ENCODE measurements around the gene SLC25A46.
A peak's percentile ranks its signal among the peaks of the same experiment; 100 is the strongest.

Gene SLC25A46

DNA sequence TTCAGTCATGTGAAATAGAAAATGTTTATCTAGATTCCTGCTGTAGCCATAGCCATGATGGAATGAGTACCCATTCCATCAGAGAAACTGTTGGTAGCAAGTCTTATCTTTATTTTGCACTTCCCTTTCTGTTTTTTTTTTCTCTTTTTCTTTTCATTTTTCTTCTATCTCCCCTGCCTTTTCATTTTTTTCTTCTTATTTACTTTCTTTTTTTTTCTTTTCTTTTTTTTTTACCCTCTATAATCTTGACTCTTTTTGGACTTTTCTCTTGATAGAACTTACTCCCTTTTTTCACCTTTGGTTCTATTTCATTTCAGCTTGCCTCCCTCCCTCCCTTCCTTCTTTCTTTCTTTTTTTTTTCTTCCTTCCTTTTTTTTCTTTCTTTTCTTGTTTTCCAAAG lies 15.4 kb downstream of the SLC25A46 start:
- Histone ChIP-seq H2BK15ac (ENCODE audit: low read depth, poor library complexity, severe bottlenecking) (no peak overlapping the region), H4K91ac (ENCODE audit: low read length) (no peak overlapping the region), H2AK5ac (ENCODE audit: low read length, severe bottlenecking) (no peak overlapping the region), H3K4me1 (ENCODE audit: control insufficient read depth, insufficient read depth, low read depth, low read length) (no peaks in the 10 kb centered on the region), H3K4me2 (ENCODE audit: low read length, poor library complexity, severe bottlenecking) (no peak overlapping the region), H3K9ac (ENCODE audit: low read length) (no peak overlapping the region), H3K27me3 (ENCODE audit: control insufficient read depth in 1 of 2, insufficient read depth in 1 of 2, low read length in 2 of 2) (no peaks in the 10 kb centered on the region), H2BK12ac (ENCODE audit: low read length in 2 of 2) (no peak overlapping the region), H2AFZ (ENCODE audit: low read depth, low read length) (no peak overlapping the region), H3K9me3 (ENCODE audit: control insufficient read depth, low read length) (no peaks in the 10 kb centered on the region), H3K4ac (ENCODE audit: low read depth in 1 of 2, low read length in 2 of 2) (no peak overlapping the region), H3K18ac (ENCODE audit: low read depth in 1 of 2, low read length in 2 of 2) (no peak overlapping the region), H3K36me3 (ENCODE audit: control insufficient read depth in 1 of 2, insufficient read depth in 2 of 2, low read depth in 1 of 2, low read length in 2 of 2) (peaks cover 0 to 82% of the 10 kb centered on the region in 2 experiments), H3K27ac (ENCODE audit: low read length, poor library complexity, severe bottlenecking) (no peak overlapping the region), H3K4me3 (ENCODE audit: insufficient read depth in 1 of 2, low read depth in 1 of 2, low read length in 2 of 2) (no peak overlapping the region), H3K23ac (ENCODE audit: low read length in 2 of 2) (no peak overlapping the region), H2BK5ac (ENCODE audit: low read depth, low read length, poor library complexity, severe bottlenecking) (no peak overlapping the region), H3K14ac (ENCODE audit: low read length in 2 of 2) (no peak overlapping the region), H2BK120ac (ENCODE audit: low read depth, low read length) (no peak overlapping the region), H3K79me1 (replicated peaks; ENCODE audit: low read length, poor library complexity, severe bottlenecking) (peaks cover 10% of the 10 kb centered on the region), H4K8ac (ENCODE audit: low read length) (no peak overlapping the region)
- no peak for DNase-seq

- Histone ChIP-seq H3K9me3 (ENCODE audit: control insufficient read depth, low read length) (no peaks in the 10 kb centered on the region), H3K4me3 (ENCODE audit: insufficient read depth in 1 of 2, low read depth in 1 of 2, low read length in 2 of 2) (no peak overlapping the region), H3K14ac (ENCODE audit: low read length in 2 of 2) (no peak overlapping the region), H3K36me3 (ENCODE audit: control insufficient read depth in 1 of 2, insufficient read depth in 2 of 2, low read depth in 1 of 2, low read length in 2 of 2) (peaks cover 0 to 83% of the 10 kb centered on the region in 2 experiments), H3K27me3 (ENCODE audit: control insufficient read depth in 1 of 2, insufficient read depth in 1 of 2, low read length in 2 of 2) (no peaks in the 10 kb centered on the region), H2BK15ac (ENCODE audit: low read depth, poor library complexity, severe bottlenecking) (no peak overlapping the region), H4K91ac (ENCODE audit: low read length) (no peak overlapping the region), H3K79me1 (replicated peaks; ENCODE audit: low read length, poor library complexity, severe bottlenecking) (peaks cover 13% of the 10 kb centered on the region), H3K9ac (ENCODE audit: low read length) (no peak overlapping the region), H2BK12ac (ENCODE audit: low read length in 2 of 2) (no peak overlapping the region), H3K4me2 (ENCODE audit: low read length, poor library complexity, severe bottlenecking) (no peak overlapping the region), H3K27ac (ENCODE audit: low read length, poor library complexity, severe bottlenecking) (no peak overlapping the region), H2BK5ac (ENCODE audit: low read depth, low read length, poor library complexity, severe bottlenecking) (no peak overlapping the region), H2AFZ (ENCODE audit: low read depth, low read length) (no peak overlapping the region), H2BK120ac (ENCODE audit: low read depth, low read length) (no peak overlapping the region), H3K23ac (ENCODE audit: low read length in 2 of 2) (no peak overlapping the region), H2AK5ac (ENCODE audit: low read length, severe bottlenecking) (no peak overlapping the region), H3K4me1 (ENCODE audit: control insufficient read depth, insufficient read depth, low read depth, low read length) (no peaks in the 10 kb centered on the region), H4K8ac (ENCODE audit: low read length) (no peak overlapping the region), H3K18ac (ENCODE audit: low read depth in 1 of 2, low read length in 2 of 2) (no peak overlapping the region), H3K4ac (ENCODE audit: low read depth in 1 of 2, low read length in 2 of 2) (no peak overlapping the region)
- 40% methylated on average over 3 of the region's 4 CpGs for WGBS
- peak; percentile 65 for DNase-seq
Observed at GRCh38 chr5:110757118-110757729, 18.4 kb downstream of the SLC25A46 start.

DNA sequence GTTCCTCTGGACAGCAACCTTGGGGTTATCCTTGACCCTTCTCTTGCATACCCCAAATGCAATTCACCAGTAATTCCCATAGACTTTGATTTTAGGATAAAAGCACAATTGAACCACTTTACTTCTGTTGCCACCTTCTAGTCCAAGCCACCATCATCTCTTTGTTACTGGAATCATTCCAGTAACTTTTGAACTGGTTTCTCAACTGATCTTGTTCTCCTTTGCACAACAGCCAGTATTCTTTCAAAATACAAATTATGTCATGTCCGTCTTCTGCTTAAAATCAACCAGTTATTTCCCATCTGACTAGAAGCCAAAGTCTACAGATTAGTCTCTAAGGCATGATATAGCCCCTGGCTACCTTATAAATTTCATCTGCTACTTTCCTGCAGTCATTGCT lies 21.4 kb downstream of the SLC25A46 start:
- H3K27me3 ChIP-seq (ENCODE audit: control insufficient read depth in 1 of 2, insufficient read depth in 1 of 2, low read length in 2 of 2), result no peaks in the 10 kb centered on the region
- no peak overlapping the region for H3K27ac ChIP-seq (ENCODE audit: low read length, poor library complexity, severe bottlenecking)
- no peaks in the 10 kb centered on the region for H3K9me3 ChIP-seq (ENCODE audit: control insufficient read depth, low read length)
- no peaks in the 10 kb centered on the region for H3K4me1 ChIP-seq (ENCODE audit: control insufficient read depth, insufficient read depth, low read depth, low read length)
- no peak overlapping the region for H2AK5ac ChIP-seq (ENCODE audit: low read length, severe bottlenecking)
- 93% methylated on average over 1 of the region's 1 CpG for WGBS
- no peak overlapping the region for H3K4me2 ChIP-seq (ENCODE audit: low read length, poor library complexity, severe bottlenecking)
- no peak overlapping the region for H2BK12ac ChIP-seq (ENCODE audit: low read length in 2 of 2)
- no peak overlapping the region for H3K18ac ChIP-seq (ENCODE audit: low read depth in 1 of 2, low read length in 2 of 2)
- H3K14ac ChIP-seq (ENCODE audit: low read length in 2 of 2), result no peak overlapping the region
- no peak overlapping the region for H2BK120ac ChIP-seq (ENCODE audit: low read depth, low read length)
- no peak overlapping the region for H2BK5ac ChIP-seq (ENCODE audit: low read depth, low read length, poor library complexity, severe bottlenecking)
- peaks cover 9% of the 10 kb centered on the region for H3K79me1 ChIP-seq (replicated peaks; ENCODE audit: low read length, poor library complexity, severe bottlenecking)
- no peak overlapping the region for H2BK15ac ChIP-seq (ENCODE audit: low read depth, poor library complexity, severe bottlenecking)
- no peak overlapping the region for H3K23ac ChIP-seq (ENCODE audit: low read length in 2 of 2)
- H2AFZ ChIP-seq (ENCODE audit: low read depth, low read length), result no peak overlapping the region
- H3K4ac ChIP-seq (ENCODE audit: low read depth in 1 of 2, low read length in 2 of 2), result no peak overlapping the region
- no peak for DNase-seq
- no peak overlapping the region for H3K4me3 ChIP-seq (ENCODE audit: insufficient read depth in 1 of 2, low read depth in 1 of 2, low read length in 2 of 2)
- H3K9ac ChIP-seq (ENCODE audit: low read length), result no peak overlapping the region
- peaks cover 0 to 80% of the 10 kb centered on the region in 2 experiments for H3K36me3 ChIP-seq (ENCODE audit: control insufficient read depth in 1 of 2, insufficient read depth in 2 of 2, low read depth in 1 of 2, low read length in 2 of 2)
- no peak overlapping the region for H4K8ac ChIP-seq (ENCODE audit: low read length)
- no peak overlapping the region for H4K91ac ChIP-seq (ENCODE audit: low read length)

DNA sequence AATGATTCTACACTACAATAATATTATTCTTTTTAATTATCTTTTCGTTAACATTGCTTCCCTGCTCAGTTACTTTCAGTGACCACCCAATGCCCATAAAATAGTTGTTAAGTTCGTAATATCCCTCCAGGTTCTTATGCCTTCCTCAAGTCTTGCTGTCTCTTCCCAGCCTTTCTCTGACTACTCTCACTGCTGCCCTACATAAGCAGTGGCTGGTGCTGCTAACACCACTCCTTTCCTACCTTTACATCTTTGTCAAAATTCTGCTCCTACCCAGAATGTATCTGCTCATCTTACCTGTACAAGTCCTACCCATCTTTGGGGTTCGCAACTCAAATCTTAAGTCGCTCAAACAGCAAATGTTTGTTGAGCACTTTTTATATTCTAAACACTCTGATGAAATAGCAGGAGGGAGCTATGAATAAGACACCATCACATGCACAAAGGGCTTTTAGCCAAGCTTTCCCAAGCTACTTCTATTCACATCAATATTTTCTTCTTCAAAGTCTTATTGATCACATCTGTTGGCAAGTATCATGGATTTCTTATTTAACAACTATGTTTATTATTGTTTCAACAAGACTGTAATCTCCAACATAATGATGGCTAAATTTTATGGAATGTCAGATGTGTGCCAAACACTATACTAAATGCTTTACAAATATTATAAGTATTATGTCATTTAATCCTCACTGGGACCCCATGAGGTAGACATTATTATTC lies 29.5 kb downstream of the SLC25A46 start:
- Histone ChIP-seq H2AFZ (ENCODE audit: low read depth, low read length) (no peak overlapping the region), H3K9ac (ENCODE audit: low read length) (peak overlapping the region; percentile 88), H3K23ac (ENCODE audit: low read length in 2 of 2) (no peak overlapping the region)

More for the DNA sequence above, 29.5 kb downstream of the SLC25A46 start:
- no peak overlapping the region for H3K14ac ChIP-seq (ENCODE audit: low read length in 2 of 2)
- H2AK5ac ChIP-seq (ENCODE audit: low read length, severe bottlenecking), result no peak overlapping the region
- no peaks in the 10 kb centered on the region for H3K79me1 ChIP-seq (replicated peaks; ENCODE audit: low read length, poor library complexity, severe bottlenecking)
- peak overlapping the region; percentile 23 for H2BK15ac ChIP-seq (ENCODE audit: low read depth, poor library complexity, severe bottlenecking)
- DNase-seq, result no peak
- no peak overlapping the region for H4K91ac ChIP-seq (ENCODE audit: low read length)
- H3K27me3 ChIP-seq (ENCODE audit: control insufficient read depth in 1 of 2, insufficient read depth in 1 of 2, low read length in 2 of 2), result no peaks in the 10 kb centered on the region
- H4K8ac ChIP-seq (ENCODE audit: low read length), result no peak overlapping the region
- H3K36me3 ChIP-seq (ENCODE audit: control insufficient read depth in 1 of 2, insufficient read depth in 2 of 2, low read depth in 1 of 2, low read length in 2 of 2), result no peaks in the 10 kb centered on the region
- peak overlapping the region; percentile 19 for H2BK120ac ChIP-seq (ENCODE audit: low read depth, low read length)
- peak overlapping the region in 1 of 2 experiments; percentile 62 for H3K4me3 ChIP-seq (ENCODE audit: insufficient read depth in 1 of 2, low read depth in 1 of 2, low read length in 2 of 2)
- no peak overlapping the region for H3K27ac ChIP-seq (ENCODE audit: low read length, poor library complexity, severe bottlenecking)
- H2BK12ac ChIP-seq (ENCODE audit: low read length in 2 of 2), result no peak overlapping the region
- H3K4me2 ChIP-seq (ENCODE audit: low read length, poor library complexity, severe bottlenecking), result no peak overlapping the region
- H3K4me1 ChIP-seq (ENCODE audit: control insufficient read depth, insufficient read depth, low read depth, low read length), result no peaks in the 10 kb centered on the region
- H2BK5ac ChIP-seq (ENCODE audit: low read depth, low read length, poor library complexity, severe bottlenecking), result no peak overlapping the region
- no peaks in the 10 kb centered on the region for H3K9me3 ChIP-seq (ENCODE audit: control insufficient read depth, low read length)
- H3K4ac ChIP-seq (ENCODE audit: low read depth in 1 of 2, low read length in 2 of 2), result no peak overlapping the region
- no peak overlapping the region for H3K18ac ChIP-seq (ENCODE audit: low read depth in 1 of 2, low read length in 2 of 2)
- 80% methylated on average over 4 of the region's 4 CpGs for WGBS

Data from mesenchymal stem cell (in vitro differentiated cells and primary cell).